GM10248 (cell line): ENCODE results near the gene GABRG3.

ENCODE experiments used
- CTCF ChIA-PET: fragments of 300-600 bp; sonication (Branson Sonifier 250); formaldehyde crosslinking; extraction: SDS; loops from one replicate; lab custom pipeline; 2021; ENCODE audit warnings: antibody characterized with exemption; lab: Yijun Ruan, JAX
- POLR2A ChIA-PET: fragments of 350-650 bp; sonication (Branson Sonifier 250); formaldehyde crosslinking; extraction: SDS; loops from one replicate; lab custom pipeline; 2020; ENCODE audit warnings: antibody characterized with exemption; lab: Yijun Ruan, JAX
- DNase-seq: peaks from one replicate; pipeline ENCODE4 v3.0.0; 2012; ENCODE audit errors: extremely low spot score
- CTCF ChIP-seq: IDR thresholded peaks from 2 replicates; pipeline ENCODE4 v1.5.1; 2012; ENCODE audit warnings: mild to moderate bottlenecking, low read depth; ENCODE audit errors: extremely low read depth, missing control alignments, control extremely low read depth

Gene GABRG3

DNA sequence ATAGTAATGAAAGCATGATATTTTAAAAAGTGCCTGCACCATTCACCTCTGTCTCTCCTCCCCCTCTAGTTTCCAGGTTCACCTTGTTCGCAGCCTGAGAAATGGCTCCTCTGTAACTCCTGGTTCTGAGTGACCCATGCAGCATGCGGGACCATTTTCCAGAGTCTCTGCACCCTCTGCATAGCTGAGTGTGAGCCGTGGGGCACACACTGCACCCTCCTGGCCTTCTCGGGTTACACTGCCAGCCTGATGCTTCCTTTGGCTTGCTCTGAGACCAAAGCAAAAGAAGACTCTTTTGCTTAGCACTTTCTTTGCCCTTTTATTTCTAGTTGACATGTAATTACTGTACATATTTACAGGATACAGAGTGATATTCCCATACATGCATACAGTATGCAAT, 287.3 kb downstream of the GABRG3 start:
- POLR2A ChIA-PET = no interaction called here
- CTCF ChIA-PET = no interaction called here
- DNase-seq = no peak
- no peak for TF ChIP-seq CTCF

GRCh38 chr15:27260523-27260922, 289.5 kb downstream of the GABRG3 start:
- ChIA-PET CTCF (no interaction called here), POLR2A (no interaction called here)
- TF ChIP-seq CTCF = no peak
- DNase-seq = no peak

DNA sequence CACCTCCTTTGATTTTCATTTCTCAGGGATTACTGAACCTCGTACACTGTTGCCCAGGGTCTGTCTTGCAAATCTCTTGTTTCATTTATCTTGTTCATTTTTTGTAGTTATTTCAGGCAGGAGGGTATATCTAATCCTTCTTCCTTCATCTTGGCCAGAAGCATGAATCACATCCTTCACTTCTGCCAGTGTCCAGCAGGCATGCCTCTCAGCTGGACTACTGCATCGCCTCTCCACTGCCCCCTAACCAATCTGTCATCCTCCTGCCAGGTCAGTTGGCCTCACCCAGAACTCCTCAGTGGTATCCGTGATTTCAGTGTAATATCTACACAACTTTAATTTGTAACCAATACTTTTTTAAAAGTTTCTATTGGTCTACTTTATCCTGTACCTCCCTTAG, 297.9 kb downstream of the GABRG3 start:
- POLR2A ChIA-PET = no interaction called here
- TF ChIP-seq CTCF = no peak
- no peak for DNase-seq
- CTCF ChIA-PET = no interaction called here

DNA sequence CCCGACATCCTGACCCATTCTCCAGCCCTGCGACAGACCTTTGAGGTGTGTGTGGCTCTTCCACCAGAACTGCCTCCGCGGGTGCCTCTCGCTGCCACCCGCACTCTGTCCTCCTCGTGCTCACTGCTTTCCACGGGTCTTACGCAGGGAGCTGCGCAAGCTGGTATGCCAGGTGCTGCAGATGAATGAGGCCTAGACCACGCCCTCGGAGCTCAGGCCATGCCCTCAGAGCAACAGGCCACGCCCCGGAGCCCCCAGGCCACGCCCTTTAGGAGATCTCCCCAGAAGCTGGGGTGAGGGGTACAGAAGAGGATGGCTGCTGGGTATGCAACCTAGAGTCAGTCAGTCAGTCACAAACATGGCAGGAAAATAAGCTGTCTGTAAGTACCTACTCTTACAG, 300.3 kb downstream of the GABRG3 start:
- DNase-seq = no peak
- POLR2A ChIA-PET = no interaction called here
- no peak for TF ChIP-seq CTCF
- CTCF ChIA-PET = no interaction called here

DNA sequence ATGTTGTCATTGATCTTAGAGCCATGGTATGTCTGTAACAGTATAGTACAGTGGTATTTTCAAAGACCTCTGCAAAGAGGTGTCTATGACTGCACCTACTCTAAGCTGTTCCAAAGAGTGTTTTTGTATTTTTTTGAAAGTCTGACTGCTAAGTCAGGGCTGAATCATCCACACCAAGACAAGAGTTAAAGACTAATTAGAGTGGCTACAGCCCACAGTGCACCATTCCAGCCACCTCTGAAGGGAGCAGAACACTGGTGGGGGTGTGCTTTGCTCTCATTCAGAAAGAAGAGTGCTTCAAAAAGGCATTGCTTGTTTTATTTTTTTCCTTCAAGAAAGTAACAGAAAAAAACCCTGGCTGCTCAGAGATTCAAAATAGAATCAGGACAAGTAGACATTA, 301.4 kb downstream of the GABRG3 start:
- TF ChIP-seq CTCF = no peak
- ChIA-PET CTCF (no interaction called here), POLR2A (no interaction called here)
- no peak for DNase-seq

DNA sequence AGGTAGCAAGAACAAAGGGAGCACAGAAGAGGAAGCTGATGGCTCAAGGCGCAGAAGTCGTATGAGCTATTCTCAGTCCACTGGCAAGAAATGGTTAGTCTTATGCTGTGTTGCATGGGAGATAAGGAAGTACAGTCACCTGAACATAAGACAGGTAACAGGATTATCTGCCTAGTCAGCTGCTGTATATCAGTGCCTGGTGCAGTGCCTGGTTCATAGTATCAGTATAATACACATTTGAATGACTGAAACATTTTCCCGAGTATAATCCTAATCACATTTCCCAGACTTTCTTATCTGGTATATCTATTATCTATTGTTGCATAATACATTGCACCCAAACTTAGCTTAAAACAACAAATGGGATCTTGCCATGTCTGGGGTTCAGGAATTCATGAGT, 302.5 kb downstream of the GABRG3 start:
- CTCF ChIA-PET = interaction anchor here (1.8 kb wide), 1 partner anchor 13 kb away, joined by 4 read pairs; no protein-coding TSS in a partner anchor
- no peak for TF ChIP-seq CTCF
- POLR2A ChIA-PET = no interaction called here
- no peak for DNase-seq

DNA sequence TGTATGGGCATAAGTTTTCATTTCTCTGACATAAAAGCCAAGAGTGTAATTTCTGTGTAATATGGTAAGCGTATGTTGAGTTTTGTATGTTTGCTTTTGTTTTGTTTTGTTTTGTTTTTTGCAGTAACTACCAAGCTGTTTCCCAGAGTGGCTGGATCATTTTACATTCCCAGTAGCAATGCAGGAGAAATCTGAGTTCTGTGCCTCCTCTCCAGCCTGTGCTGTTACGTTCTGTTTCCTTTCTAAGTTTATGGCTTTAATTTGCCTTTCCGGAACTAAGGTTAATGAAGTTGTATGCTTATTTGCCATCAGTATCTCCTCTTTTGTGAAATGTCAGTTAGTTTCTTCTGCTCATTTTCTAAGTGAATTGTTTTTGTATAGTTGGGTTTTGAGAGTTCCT, 307.8 kb downstream of the GABRG3 start:
- no peak for DNase-seq
- no peak for TF ChIP-seq CTCF
- ChIA-PET CTCF (no interaction called here), POLR2A (no interaction called here)
